Esophagus muscularis mucosa (tissue), 4 donors: ENCODE data around the gene PFN2.

Experiments used
- EP300 ChIP-seq: sonication (generic); formaldehyde crosslinking; IDR thresholded peaks from one replicate; pipeline ENCODE4 v1.6.1; 2017; ENCODE audit warnings: antibody characterized with exemption
- POLR2A ChIP-seq: fragments of 450-650 bp; IDR thresholded peaks from one replicate; pipeline ENCODE4 v1.6.1; 2017; ENCODE audit warnings: antibody characterized with exemption, moderate library complexity, mild to moderate bottlenecking, low read depth
- POLR2AphosphoS5 ChIP-seq, 2 donors: sonication (generic); formaldehyde crosslinking; IDR thresholded peaks; one replicate each; pipeline ENCODE4 v1.6.1; 2017; ENCODE audit warnings: antibody characterized with exemption in 2 of 2
- TF ChIP-seq, protein P1 (sequence below), 3 experiments: fragments of 200-600 bp in 2 of 3; fragments of 450-650 bp in 1 of 3; sonication (generic) in 2 of 3; IDR thresholded peaks; one replicate each; pipeline ENCODE4 v1.5.1; 2017 to 2019; ENCODE audit warnings: antibody characterized with exemption in 3 of 3, mild to moderate bottlenecking in 2 of 3, moderate library complexity in 1 of 3

DNA sequence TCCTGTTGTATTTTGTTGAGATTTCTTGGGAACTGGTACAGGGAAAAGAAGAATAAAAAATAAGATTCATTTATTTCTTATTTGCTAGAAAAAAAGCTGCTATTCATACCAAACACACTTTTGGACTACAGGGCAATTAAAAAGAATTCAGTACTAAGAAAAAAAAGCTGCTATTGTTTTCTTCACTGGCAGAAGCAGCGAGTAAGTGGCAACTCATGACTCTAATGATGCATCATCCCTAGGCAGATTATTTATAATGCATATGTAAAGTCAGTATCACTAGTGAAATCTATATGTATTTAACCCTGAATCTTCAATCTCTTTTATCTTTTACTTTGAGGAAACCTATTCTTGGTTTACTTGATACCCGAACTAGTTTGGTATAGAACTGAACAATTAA is 15.2 kb downstream of the PFN2 start:
- TF ChIP-seq, protein P1, sequence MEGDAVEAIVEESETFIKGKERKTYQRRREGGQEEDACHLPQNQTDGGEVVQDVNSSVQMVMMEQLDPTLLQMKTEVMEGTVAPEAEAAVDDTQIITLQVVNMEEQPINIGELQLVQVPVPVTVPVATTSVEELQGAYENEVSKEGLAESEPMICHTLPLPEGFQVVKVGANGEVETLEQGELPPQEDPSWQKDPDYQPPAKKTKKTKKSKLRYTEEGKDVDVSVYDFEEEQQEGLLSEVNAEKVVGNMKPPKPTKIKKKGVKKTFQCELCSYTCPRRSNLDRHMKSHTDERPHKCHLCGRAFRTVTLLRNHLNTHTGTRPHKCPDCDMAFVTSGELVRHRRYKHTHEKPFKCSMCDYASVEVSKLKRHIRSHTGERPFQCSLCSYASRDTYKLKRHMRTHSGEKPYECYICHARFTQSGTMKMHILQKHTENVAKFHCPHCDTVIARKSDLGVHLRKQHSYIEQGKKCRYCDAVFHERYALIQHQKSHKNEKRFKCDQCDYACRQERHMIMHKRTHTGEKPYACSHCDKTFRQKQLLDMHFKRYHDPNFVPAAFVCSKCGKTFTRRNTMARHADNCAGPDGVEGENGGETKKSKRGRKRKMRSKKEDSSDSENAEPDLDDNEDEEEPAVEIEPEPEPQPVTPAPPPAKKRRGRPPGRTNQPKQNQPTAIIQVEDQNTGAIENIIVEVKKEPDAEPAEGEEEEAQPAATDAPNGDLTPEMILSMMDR (IDR thresholded peaks at IDR 0.05): no peak
- TF ChIP-seq EP300: no peak
- TF ChIP-seq POLR2AphosphoS5 (IDR thresholded peaks at IDR 0.05): no peak
- no peak for TF ChIP-seq POLR2A
